Cerebellar nuclear complex (tissue), 1 donor: ENCODE data around the gene PRAMEF5.
"Not testable (repeated sequence)": the region's sequence is repeated elsewhere in the genome, so short reads cannot be mapped to it uniquely, and the experiment has no call there.

ENCODE experiments used
- DNase-seq, 2 experiments: peaks; one replicate each; lab custom pipeline; 2025; lab: John Stamatoyannopoulos, UW

The PRAMEF5 gene

DNA sequence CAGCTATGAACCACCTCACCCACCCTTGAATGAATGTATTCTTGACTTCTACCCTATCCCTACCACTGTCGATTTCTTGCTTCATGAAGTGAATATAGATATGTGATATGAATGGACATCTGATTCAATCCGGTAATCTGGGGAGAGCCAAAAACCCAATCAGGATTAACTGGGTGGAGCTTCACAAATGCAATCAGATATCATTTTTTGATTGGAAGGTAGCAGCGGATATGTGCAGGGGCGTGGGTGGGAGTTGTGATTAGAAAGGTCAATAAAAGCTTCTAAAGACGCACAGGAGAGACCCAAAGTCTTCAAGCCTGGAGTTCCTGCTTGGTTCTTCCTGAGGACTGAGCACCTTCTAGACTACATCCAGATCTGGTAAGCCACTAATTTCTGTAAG, at the start of gene PRAMEF5:
Gene PRAMEF5 (plus strand): TSS at position 301 of the 400 bp plus-strand sequence. CDS start 5,071 bp downstream, outside the sequence.
- not testable (repeated sequence) for DNase-seq

DNA sequence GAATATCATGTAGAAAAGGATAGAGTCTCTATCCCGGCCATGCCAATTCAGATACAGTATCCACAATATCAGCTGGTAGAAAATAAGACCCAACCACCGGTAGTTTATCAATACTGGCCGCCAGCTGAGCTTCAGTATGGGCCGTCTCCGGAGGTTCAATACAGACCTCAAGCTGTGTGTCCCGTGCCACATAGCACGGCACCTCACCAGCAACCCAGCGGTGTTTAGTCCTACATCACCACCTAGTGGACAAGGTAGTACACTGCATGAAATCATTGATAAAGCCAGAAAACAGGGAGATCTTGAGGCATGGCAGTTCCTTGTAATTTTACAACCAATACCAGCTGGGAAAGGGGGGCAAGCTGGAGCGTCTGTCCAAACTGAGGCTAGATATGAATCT, 45.3 kb upstream of the PRAMEF5 start:
- DNase-seq = not testable (repeated sequence)

DNA sequence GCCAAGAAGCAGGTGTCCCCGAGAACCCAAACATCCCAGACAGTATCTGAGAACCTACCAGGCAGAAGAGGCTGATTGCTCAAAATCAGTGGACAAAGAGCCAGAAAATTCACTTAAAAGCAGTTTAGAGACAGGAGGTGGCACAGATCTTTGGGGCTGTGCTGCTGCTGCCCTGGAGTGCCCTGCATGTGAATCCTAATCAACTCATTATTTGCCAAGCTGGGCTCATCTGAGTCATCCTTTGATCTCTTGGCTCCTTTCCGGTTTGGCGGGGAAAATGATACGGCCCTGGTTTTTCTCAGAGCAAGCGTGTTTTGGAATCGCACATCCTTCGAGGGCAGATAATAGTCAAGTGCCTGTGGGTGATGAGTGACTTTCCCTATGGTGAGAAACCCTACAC, 37.4 kb upstream of the PRAMEF5 start:
- not testable (repeated sequence) for DNase-seq

DNA sequence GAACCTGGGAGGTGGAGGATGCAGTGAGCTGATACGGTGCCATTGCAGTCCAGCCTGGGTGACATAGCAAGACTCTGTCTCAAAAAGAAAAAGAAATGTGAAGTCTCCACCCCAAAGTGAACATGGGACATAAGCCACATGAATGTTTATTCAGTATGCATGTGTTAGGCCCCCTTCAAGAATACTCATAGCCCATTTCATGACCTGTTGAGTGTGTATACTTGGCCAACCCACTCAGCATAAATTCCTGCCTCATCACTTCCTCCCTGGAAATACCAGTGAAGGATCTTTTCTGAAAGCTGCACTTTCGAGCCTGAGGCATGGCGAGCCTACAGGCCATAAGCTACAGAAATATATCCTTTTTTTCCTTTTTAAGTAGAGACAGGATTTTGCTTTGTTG, 34.8 kb upstream of the PRAMEF5 start:
- DNase-seq = not testable (repeated sequence)

DNA sequence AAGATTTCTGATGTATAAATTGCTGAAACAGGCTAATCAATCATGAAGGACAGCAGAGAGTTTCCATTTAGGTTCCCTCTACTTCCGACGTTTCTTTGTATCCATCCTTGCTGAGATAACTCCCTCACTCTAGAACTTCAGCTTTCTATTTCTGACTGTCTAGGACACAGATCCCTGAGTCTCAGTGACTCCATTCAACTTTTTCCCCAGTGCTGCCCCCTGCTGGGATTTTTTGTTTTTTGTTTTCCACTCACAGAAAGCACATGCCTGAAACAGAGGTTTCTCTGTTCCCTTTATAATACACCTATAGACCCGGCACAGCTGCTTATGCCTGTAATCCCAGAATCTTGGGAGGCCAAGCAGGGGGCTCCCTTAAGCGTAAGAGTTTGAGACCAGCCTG, 31.2 kb upstream of the PRAMEF5 start:
- not testable (repeated sequence) for DNase-seq

DNA sequence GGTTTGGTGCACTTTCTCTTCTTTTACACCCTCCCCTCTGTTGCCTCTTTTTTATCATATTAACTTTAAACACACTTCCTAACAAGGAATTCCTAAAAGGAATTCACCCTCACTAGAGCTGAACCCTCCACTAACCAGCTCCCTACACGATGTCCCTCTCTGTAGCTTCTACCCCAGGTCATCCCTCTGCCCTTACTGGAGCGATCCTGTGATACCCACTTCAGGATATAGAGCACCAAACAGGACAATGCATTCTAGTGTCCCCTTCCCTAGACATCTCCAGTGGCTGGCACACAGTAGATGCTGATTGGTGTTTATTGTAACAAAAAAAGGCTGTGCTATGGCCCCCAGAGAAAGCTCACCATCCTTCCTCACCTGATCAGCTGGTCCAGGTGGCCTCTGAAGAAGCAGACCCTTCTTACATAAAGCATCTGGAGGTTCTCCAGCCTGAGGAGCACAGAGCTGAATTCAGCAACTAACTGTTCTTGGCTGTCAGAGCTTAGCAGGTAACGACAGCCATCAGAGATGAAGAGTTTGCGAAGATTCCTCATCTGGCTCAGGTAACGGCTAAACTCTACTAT, 29.4 kb upstream of the PRAMEF5 start:
- DNase-seq = no peak

DNA sequence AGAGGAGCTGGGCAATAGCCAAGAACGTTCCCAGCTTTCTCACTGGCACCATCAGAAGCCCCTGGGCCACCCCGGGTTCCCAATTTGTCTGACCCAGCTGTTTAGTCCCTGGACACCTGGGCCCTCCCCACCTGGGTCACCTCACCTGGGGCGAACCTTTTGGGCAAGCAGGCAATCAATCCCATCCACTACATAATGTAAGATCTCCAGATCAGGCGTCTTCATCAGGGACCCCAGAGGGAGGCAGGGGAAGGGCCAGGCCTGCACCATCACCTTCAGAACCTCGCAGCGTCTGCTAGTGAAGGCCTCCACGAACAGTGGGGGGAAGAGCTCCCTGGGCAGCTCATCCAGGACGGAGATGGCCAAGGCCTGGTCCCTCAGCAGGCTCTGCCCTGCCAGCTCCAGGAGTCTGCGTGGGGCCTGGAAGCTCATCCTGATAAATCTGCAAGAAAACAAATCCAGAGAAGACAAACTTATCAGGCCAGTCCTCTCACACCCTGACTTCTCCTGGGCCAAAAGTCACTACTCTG, 28.3 kb upstream of the PRAMEF5 start, which contains the start of gene PRAMEF18:
Gene PRAMEF18 (minus strand): TSS at position 480 of the 530 bp plus-strand sequence. CDS start 48 bp downstream, at position 432.
- DNase-seq = not testable (repeated sequence)

DNA sequence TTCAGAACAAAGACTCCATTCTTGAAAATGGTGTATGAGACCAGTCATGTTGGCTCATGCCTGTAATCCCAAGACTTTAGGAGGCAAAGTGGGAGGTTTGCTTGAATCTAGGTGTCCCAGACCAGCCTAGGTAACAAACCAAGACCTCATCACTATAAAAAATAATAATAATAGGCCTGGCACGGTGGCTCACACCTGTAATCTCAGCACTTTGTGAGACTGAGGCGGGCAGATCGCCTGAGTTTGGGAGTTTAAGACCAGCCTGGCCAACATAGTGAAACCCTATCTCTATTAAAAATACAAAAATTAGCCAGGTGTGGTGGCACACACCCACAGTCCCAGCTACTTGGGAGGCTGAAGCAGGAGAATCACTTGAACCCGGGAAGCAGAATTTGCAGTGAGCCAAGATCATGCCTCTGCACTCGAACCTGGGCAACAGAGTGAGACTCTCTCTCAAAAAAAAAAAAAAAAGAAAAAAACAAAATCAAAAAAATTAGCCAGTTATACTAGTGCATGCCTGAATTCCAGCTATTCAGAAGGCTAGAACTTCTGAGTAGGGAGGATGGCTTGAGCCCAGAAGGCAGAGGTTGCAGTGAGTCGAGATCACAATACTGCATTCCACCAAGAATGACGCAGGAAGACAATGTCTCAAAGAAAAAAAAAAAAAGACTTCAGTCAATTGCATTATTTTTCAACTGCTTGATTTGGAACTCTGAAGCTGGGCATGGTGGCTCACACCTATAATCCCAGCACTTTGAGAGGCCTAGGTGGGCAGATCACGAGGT, 26.5 kb upstream of the PRAMEF5 start:
- DNase-seq = not testable (repeated sequence)

DNA sequence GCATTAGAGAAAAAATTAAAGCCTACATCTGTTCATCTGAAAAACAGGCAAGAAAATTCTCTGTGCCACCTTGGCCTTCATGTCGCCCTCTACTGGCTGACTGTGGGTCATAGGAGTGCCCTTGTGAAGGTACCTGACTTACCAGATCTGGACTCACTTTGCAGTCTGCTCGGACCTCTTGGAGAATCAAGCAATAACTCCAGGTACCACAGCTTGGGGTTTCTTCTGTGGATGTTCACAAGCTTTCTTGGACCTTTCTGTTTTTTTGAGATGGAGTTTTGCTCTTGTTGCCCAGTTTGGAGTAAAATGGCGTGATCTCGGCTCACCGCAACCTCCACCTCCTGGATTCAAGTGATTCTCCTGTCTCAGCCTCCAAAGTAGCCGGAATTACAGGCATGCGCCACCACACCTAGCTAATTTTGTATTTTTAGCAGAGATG, 25.6 kb upstream of the PRAMEF5 start:
- no peak for DNase-seq

DNA sequence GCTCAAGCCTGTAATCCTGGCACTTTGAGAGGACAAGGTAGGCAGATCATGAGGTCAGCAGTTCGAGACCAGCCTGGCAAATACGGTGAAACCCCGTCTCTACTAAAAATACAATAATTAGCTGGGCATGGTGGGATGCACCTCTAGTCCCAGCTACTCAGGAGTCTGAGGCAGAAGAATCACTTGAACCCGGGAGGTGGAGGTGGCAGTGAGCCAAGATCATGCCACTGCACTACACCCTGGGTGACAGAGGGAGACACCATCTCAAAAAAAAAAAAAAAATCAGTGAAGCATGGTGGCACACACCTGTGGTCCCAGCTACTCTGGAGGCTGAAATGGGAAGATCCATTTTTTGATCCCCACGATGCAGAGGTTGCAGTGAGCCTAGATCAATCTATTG, 23.9 kb upstream of the PRAMEF5 start:
- not testable (repeated sequence) for DNase-seq

DNA sequence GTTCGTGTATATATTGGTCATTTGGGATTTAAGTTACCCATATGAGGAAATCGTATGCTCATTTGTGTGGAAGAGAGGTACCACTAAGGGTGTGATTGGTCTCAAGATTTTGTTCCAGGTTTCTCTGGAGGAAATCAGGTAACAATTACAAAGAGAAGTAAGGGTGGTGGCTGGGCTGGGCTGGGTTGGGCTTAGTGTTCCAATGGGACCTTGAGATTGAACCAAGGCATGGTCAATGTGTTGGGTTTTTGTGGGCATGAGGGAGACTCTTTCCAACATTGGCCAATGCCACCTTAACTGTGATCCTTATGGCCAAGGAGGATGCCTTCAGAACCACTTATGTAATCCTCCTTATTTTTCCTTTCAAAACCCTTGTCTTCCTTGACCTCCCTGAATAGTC, 23.4 kb upstream of the PRAMEF5 start:
- not testable (repeated sequence) for DNase-seq

DNA sequence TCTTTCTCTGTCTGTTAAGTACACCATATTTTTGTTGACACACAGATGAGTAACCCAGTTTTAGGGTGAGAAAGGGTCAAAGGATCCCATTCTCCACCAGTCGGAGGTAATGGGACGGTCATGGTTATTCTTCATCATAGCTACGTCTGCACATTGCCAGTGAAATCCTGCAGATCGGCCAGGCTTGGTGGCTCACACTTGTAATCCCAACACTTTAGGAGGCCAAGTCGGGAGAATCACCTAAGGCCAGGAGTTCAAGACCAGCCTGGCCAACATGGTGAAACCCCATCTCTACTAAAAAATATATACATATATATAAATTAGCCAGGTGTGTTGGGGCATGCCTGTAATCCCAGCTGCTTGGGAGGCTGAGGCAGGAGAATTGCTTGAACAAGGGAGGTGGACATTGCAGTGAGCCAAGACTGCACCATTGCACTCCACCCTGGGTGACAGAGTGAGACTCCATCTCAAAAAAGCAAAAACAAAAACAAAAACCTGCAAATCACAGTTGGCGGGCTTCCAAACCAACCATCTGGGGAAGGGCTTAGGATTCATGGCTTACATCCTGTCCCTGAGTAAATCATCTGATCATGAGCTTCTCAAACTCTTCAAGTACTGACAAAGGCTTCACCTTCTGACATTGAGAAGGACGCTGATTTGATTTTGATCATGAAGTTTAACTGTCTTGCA, 22.8 kb upstream of the PRAMEF5 start:
- DNase-seq = not testable (repeated sequence)

DNA sequence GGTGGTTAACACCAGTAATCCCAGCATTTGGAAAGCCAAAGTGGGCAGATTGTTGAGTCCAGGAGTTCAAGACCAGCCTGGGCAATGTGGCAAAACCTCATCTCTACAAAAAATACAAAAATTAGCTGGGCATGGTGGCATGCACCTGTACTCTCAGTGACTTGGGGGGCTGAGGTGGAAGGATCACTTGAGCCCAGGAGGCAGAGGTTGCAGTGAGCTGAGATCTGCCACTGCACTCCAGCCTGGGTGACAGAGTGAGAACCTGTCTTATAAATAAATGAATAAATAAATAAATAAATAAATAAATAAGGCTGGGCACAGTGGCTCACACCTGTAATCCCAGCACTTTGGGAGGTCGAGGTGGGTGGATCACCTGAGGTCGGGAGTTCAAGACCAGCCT, 21.9 kb upstream of the PRAMEF5 start:
- not testable (repeated sequence) for DNase-seq

DNA sequence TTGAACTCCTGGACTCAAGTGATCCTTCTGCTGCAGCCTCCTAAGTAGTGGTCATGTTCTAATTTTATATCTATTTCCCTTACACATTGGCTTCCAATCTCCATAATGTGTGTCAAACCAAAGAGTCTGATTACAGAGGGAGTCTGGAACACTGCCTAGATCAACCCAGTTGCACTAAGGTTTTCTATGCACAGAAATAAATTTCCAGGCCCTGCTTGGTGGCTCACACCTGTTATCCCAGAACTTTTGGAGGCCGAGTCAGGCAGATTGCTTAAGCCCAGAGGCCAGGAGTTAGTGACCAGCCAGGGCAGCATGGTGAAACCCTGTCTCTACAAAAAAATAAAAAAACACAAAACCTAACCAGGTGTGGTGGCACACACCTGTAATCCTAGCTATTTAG, 19.9 kb upstream of the PRAMEF5 start:
- DNase-seq = not testable (repeated sequence)

DNA sequence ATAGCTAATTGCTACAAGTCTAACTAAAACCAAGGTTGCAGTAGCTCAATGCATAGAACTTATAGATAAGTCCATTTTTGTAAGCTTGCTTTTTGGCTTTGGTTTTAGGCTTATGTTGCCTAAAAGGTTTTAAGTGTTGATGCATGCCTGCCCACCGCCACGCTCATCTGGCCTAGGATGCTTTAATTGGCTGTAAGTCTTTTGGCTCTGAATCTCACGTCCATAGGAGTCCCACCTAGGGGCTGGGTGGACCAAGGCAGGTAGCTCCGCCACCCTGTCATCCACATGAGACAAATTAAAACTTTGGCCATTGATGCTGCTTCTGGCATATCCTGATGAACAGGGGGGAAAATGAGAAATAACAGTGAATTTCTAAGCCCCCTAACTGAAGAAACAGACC, 16.4 kb upstream of the PRAMEF5 start:
- DNase-seq = not testable (repeated sequence)

DNA sequence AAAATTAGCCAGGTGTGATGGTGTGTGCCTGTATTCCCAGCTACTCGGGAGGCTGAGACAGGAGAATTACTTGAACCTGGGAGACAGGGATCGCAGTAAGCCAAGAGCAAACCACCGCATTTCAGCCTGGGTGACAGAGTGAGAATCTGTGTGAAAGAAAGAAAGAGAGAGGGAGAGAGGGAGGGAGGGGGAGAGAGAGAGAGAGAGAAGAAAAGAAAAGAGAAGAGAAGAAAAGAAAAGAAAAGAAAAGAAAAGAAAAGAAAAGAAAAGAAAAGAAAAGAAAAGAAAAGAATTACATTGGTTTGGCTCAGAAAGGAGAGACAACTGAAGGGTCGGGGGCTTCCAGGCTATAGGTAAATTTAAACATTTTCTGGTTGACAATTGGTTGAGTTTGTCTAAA, 14.4 kb upstream of the PRAMEF5 start:
- not testable (repeated sequence) for DNase-seq

DNA sequence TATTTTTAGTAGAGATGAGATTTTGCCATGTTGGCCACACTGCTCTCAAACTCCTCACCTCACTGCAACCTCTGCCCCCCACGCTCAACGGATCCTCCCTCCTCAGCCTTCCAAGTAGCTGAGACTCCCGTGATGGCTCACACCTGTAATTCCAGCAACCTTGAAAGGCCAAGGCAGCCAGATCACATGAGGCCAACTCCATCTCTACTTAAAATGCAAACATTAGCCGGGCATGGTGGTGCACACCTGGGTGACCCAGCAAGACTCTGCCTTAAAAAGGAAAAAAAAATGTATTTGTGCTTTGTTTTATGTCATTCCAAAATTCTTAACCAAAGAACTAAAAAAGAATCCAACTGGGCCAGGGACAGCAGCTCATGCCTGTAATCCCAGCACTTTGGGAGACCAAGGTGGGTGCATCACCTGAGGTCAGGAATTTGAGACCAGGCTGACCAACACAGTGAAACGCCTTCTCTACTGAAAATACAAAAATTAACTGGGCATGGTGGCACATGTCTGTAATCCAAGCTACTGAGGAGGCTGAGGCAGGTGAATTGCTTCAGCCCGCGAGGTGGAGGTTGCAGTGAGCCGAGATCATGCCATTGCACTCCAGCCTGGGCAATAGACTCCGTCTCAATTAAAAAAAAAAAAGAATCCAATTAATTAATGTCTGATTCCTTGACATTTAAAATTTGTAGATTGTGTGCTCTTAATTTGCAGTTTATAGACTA, 10.3 kb upstream of the PRAMEF5 start:
- not testable (repeated sequence) for DNase-seq

DNA sequence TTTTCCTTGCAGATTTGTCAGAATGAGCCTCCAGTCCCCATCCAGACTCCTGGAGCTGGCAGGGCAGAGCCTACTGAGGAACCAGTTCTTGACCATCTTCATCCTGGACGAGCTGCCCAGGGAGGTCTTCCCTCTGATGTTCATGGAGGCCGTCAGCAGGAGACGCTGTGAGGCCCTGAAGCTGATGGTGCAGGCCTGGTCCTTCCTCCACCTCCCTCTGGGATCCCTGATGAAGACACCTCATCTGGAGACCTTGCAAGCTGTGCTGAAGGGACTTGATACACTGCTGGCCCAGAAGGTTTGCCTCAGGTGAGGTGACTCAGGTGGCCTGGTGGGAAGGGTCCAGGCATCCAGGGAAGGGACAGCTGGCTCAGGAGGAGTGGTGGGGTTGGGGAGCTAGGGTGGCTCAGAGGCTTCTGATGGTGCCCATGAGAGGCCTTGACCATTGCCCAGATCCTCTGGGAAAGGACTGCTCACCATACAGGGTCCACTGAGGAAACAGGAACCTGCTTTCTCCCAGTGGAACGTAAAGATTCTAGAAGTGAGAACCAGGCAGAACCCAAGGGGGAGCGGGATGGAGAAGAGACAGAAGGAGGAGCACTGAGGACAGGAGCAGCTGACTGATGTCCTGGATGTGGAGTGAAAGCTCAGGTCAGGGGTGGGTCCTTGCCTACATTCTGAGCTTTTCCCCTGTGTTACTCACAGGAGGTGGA, 8.0 kb upstream of the PRAMEF5 start:
- not testable (repeated sequence) for DNase-seq

DNA sequence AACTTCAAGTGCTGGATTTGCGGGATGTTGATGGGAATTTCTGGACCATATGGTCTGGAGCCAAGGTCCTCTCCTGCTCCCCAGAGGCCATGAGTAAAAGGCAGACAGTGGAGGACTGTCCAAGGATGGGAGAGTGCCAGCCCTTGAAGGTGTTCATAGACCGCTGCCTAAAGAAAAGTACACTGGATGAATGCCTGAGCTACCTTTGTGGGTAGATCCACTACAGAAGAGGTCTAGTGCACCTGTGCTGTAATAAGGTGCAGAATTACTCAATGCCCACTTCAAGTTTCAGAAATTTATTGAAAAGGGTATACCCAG, 7.5 kb upstream of the PRAMEF5 start:
- not testable (repeated sequence) for DNase-seq

DNA sequence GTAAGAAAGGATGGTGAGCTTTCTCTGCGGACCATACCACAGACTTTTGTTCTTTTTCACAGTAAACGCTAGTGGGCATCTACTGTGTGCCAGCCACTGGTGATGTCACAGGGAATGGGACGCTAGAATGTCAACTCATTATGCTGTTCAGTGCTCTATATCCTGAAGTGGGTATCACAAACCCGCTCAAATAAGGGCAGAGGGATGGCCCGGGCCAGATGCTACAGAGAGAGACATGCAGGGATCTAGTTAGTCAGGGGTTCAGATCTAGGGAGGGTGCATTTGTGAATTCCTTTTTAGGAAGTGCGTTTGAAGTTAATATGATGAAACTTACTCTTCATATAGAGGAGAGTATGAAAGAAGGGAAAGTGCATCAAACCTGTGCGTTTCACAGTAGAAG, 6.9 kb upstream of the PRAMEF5 start:
- not testable (repeated sequence) for DNase-seq

DNA sequence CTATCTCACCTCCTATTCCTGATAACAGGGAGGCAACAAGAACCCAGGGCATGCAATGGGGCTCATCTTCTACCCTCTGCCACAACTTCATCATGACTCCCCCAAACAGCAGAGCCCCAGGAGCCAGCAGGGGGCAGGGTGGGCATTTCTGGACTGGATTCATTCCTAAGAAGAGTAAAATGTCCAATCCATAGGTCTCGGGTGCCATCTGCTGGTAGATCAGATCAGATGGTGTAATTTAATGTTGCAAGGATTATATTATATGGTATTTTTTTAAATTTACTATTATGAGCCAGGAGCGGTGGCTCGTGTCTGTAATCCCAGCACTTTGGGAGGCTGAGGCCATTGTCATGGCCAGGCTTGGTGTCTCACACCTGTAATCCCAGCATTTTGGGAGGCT, 11.1 kb downstream of the PRAMEF5 start:
- DNase-seq = not testable (repeated sequence)
